SK-N-DZ (cell line): ENCODE results near the gene SPINK14.

Source experiments
- DNase-seq: peaks from one replicate; pipeline ENCODE4 v3.0.0-alpha.2; 2015; ENCODE audit warnings: low spot score
- small RNA-seq, 2 experiments: library from RNA; depleted of rRNA; stranded (forward); fragments of <200 nt; gene quantifications; one replicate each; pipeline ENCODE3, GENCODE V24; 2014

Gene SPINK14

DNA sequence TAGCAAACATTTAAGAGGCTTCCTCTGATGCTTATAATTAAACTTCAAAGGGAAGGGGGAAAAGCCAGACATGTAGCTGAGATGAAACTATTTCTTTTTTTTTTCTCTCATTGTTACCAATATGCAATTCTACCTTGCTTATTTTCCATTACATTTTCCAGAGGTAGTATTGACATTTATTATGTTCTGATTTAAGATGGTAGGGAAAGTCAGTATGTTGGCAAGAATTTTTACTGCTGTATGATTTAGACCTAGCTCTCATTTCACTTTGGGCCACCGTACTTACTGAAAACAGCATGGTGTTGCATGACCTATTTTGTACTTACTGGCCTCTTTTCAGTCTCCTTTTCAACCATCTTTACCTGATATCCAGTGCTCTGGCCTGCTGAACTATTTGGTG lies 24.9 kb downstream of the SPINK14 start:
- DNase-seq = no peak

DNA sequence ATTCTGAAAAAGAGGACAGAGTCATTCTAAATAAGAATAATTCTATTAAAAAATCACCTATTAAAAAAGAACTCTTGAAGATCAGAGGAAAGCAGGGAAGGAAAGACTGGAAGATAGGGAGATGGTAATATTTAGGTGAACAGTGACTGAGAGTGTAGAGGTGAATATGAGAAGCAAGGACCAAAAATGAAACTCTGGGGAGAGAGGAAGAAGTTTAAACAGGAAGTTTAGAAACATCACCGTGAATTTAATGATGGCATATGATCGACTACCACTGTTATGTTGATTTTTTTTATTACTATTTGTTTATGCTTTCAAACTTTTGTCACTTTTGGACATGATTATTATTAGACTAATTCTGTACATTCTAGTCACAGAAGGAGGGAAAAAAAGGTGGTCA lies 32.8 kb downstream of the SPINK14 start:
- DNase-seq = no peak

DNA sequence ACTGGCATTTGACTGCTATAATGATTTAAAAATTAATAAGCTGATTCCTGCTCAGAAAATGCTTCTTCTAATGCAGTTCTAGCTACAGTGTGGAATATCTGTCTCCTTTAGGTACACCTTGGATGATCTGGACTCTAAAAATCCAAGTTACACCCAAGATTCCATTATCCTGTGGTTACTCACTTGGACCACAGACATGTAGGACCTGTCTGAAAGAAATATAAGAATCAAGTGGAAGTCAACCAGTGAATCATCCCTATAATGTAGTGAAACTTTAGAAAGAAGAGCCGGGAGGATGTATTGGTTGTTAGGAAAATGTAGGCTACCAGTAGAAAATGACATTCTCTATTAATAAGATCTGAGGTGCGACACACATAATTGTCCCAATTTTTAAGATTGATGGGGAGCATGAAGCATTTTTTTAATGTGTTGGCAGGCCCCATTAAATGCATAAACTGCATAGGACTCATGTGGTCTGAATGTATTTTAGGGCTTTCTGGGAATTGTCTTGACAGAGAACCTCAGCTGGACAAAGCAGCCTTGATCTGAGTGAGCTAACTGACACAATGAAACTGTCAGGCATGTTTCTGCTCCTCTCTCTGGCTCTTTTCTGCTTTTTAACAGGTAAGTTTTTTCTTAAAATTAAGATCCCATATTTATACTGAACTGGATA lies 34.3 kb downstream of the SPINK14 start, which contains the start of gene SPINK6:
Gene SPINK6 (plus strand): TSS at position 512 of the 673 bp plus-strand sequence. CDS start 55 bp downstream, at position 567.
- DNase-seq = no peak

DNA sequence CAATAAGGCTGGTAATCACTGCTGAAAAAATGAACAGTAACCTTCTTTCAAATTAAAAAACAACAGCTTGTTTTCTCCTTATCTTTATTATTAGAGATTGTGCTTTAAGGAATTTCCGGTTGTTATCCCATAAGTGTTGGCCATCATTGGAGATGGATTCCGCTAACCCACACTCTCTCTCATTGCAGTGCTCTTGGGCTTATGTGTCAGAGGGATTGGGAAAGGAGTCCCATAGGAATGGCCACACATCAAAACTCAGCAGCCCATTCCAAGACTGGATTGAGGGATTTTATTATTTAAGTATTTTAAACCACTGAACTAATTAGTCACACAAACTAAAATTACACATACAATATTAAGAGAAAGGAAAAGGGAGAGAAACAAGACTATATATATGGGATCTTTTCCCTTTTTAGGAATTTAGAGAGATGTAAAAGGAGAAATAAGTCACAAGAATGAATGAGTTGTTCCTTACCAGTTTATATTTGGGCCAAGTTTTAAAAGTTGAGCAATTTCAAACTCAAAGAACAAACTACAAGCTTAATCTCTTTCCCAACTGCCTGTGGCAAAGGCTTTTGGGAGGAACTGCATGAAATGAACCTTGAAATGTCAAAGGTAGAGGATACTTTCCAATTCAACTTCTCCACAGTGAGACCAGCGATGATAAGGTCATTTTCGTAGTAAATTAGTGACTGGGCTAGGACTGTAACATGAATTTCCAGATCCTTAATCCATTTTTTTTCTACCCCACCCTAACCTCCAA lies 36.9 kb downstream of the SPINK14 start:
- no peak for DNase-seq

DNA sequence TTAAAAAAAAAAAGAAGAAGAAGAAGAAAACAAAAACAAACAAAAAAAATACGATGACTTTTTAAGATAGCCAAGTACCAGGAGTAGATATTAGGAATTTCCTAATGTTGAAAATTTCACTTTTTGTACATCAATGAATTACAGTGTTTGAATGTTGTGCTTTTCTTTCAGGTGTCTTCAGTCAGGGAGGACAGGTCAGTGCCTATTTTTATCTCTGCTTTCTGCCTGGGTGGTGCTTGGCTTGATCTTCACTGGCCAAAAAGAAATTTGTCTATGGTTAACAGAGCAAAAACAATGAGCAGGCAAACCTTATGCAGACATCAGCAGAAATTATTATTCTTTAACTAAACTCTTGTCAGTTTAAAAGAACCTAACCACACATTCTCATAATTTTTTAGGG lies 37.5 kb downstream of the SPINK14 start:
- no peak for DNase-seq

DNA sequence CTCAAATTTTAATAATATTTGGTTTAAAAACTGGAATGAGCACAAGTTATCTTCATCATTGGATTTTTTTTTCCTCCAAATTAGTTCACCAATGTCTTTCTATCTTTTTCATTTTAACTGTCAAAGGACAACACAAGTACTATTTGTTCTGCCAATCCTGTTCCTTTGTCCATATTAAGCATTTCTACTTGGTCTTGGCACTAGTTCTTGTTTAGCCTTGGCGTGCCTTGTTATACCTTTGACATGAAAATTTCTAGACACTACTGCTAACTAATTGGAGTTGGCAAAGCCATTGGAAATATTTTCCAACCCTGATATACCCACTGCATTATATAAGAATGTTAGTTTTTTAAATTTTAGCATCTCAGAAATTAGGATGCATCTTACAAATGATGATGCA lies 38.3 kb downstream of the SPINK14 start:
- no peak for DNase-seq

DNA sequence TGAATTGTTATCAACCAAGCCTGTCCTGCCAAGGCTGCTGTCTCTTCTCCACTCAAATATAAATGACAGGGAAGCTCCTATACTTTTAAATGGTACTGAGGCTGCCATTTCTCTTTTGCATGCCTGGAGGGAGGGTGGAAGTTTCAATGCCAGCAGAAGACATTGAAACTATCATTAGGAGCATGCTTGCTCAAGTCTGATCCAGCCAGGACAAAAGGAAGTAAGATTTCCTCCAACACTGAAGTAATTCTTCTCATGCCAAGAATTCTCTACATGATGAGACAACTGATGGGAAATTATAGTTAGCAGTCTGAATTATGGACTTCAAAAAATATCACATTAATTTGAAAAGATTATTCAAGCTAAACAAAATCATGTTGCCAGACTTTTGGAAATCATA lies 39.9 kb downstream of the SPINK14 start:
- no peak for DNase-seq

DNA sequence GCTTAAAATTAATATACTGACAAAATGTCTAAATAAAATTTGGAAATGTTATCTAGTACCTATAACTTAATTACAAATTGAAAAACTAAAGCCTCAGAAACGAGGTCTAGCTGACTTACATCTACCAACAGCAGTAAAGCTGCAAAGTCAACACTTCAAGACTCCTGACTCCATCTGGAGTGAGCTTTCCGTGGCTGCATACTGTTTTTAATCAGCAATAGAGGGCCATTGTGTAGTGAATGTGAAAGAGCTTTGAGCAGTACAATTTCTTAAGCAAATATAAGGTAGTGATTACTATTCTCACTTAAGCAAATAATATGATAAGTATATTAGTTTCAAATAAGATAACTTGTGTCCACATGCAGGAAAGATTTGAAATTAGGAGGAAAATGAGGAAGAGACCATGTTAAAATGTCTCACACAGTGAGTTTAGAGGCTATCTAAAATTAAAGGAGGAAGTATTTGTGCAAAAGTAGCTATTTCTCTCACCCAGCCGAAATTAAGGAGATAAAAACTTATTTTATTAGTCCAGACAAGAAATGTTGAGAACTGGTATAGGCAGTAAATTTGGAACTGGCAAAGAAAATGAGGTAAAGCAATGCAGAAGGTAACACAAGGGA lies 40.9 kb downstream of the SPINK14 start:
- no peak for DNase-seq

DNA sequence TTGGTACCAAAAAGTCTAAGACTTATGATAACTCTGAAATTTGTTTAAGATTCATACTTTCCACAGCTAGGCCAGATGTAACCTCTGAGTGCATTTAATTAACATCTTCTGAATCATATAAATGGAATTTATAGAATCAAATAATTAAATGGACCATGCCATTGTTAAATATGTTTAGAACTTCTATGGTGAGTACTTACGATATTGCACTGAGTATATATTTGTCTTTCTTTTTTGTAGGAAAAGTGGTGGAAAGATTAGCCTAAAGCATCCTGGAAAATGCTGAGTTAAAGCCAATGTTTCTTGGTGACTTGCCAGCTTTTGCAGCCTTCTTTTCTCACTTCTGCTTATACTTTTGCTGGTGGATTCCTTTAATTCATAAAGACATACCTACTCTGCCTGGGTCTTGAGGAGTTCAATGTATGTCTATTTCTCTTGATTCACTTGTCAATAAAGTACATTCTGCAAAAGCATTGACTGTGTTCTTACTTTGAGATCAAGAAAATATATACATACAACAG lies 46.4 kb downstream of the SPINK14 start:
- DNase-seq = no peak

DNA sequence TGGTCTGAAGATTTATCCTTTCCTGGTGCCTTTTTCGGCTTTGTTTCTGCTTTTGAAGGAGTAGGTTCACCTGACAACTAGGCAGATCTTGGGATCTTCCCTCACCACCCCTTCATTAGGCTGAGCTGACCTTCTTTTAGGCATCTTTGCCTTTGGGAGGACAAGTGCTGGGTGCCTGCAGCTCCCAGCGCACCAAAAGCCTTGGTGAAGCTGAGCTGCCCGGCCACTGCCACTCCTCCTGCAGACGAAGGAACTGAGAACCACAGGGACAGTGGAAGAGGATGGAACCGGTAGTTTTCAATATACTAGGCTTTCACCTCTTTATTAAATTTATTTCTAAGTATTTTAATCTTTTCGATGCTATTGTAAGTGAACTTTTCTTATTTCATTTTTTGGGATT lies 53.2 kb downstream of the SPINK14 start:
- DNase-seq = no peak

DNA sequence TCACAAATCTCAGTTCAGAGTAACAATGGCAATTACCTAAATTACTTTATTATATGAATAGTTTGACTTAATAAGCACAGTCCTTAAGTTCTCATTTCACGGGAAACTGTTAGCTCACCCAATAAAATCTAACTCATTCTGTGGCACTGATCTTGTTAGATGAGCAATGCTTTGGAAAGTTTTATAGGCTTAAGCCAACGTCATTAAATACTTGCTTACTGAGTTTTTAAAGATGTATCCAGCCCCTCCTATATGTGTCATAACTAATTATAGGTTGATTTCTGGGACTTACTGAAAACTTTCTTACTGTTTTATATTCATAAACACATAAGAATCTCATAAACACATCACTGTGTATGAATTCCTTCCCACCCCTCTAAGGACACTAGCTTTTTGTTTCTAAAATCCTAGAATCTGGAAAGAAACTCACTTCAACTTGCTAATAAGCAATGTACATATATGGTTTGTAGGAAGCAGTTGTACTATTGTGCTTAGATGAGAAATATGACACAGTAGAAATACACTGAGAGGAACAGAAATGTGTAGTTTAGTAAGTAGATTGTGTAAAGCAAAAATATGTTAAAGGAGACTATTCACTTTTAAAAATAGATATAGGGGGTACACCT lies 55.9 kb downstream of the SPINK14 start:
- no peak for DNase-seq

Small RNAs within 50 kb of the gene (small RNA-seq; reads per million reads assigned to genes)
- gene HMGN1P16 = 0 reads per million in 2 experiments
